ENCODE results near the gene INF2.

Gene INF2

GRCh38 chr14:104714681-104715080, 25.3 kb downstream of the INF2 start:
- no peaks in the 10 kb centered on the region for H3K9me3 ChIP-seq (ENCODE audit: control extremely low read depth in 1 of 5, control insufficient read depth in 4 of 5, insufficient read depth in 2 of 5, low read depth in 1 of 5, low read length in 4 of 5)
- ChIA-PET CTCF (no interaction called here), POLR2A (no interaction called here)
- H3K27me3 ChIP-seq (replicated peaks in 2 of 5; ENCODE audit: control insufficient read depth in 4 of 5, insufficient read depth in 5 of 5, low read length in 4 of 5): no peaks in the 10 kb centered on the region
- WGBS (ENCODE audit: insufficient coverage): 99% methylated on average over 31 of the region's 31 CpGs
- H3K36me3 ChIP-seq (ENCODE audit: control insufficient read depth in 4 of 4, insufficient read depth in 4 of 4, low read length in 3 of 4): peaks cover 0 to 78% (median 54%) of the 10 kb centered on the region in 4 experiments
- H3K4me3 ChIP-seq (ENCODE audit: control insufficient read depth in 1 of 7, extremely low read depth in 1 of 7, insufficient read depth in 4 of 7, low read depth in 2 of 7, low read length in 6 of 7): no peak overlapping the region
- no peak overlapping the region for H3K27ac ChIP-seq (ENCODE audit: insufficient read depth in 1 of 2, low read depth in 1 of 2, low read length in 2 of 2, poor library complexity in 1 of 2, severe bottlenecking in 2 of 2)
- peaks cover 0 to 12% (median under 1%) of the 10 kb centered on the region in 4 experiments for H3K4me1 ChIP-seq (ENCODE audit: control extremely low read depth in 1 of 4, control insufficient read depth in 4 of 4, insufficient read depth in 4 of 4, low read length in 3 of 4)
- DNase-seq: no peak

GRCh38 chr14:104715416-104715815, 26.0 kb downstream of the INF2 start:
- Histone ChIP-seq H3K4me3 (ENCODE audit: control insufficient read depth in 1 of 7, extremely low read depth in 1 of 7, insufficient read depth in 4 of 7, low read depth in 2 of 7, low read length in 6 of 7) (no peak overlapping the region), H3K9me3 (ENCODE audit: control extremely low read depth in 1 of 5, control insufficient read depth in 4 of 5, insufficient read depth in 2 of 5, low read depth in 1 of 5, low read length in 4 of 5) (no peaks in the 10 kb centered on the region), H3K36me3 (ENCODE audit: control insufficient read depth in 4 of 4, insufficient read depth in 4 of 4, low read length in 3 of 4) (peaks cover 0 to 73% (median 52%) of the 10 kb centered on the region in 4 experiments), H3K27me3 (replicated peaks in 2 of 5; ENCODE audit: control insufficient read depth in 4 of 5, insufficient read depth in 5 of 5, low read length in 4 of 5) (no peaks in the 10 kb centered on the region), H3K27ac (ENCODE audit: insufficient read depth in 1 of 2, low read depth in 1 of 2, low read length in 2 of 2, poor library complexity in 1 of 2, severe bottlenecking in 2 of 2) (no peak overlapping the region), H3K4me1 (ENCODE audit: control extremely low read depth in 1 of 4, control insufficient read depth in 4 of 4, insufficient read depth in 4 of 4, low read length in 3 of 4) (peaks cover 0 to 12% (median under 1%) of the 10 kb centered on the region in 4 experiments)
- WGBS (ENCODE audit: insufficient coverage): 97% methylated on average over 18 of the region's 18 CpGs
- POLR2A ChIA-PET: no interaction called here
- CTCF ChIA-PET: interaction anchor here (1.5 kb wide), 1 partner anchor 8 kb away, joined by 4 read pairs; no protein-coding TSS in a partner anchor
- no peak for DNase-seq

GRCh38 chr14:104715871-104716270, 26.5 kb downstream of the INF2 start:
- Histone ChIP-seq H3K27ac (ENCODE audit: insufficient read depth in 1 of 2, low read depth in 1 of 2, low read length in 2 of 2, poor library complexity in 1 of 2, severe bottlenecking in 2 of 2) (no peak overlapping the region), H3K4me3 (ENCODE audit: control insufficient read depth in 1 of 7, extremely low read depth in 1 of 7, insufficient read depth in 4 of 7, low read depth in 2 of 7, low read length in 6 of 7) (no peak overlapping the region), H3K4me1 (ENCODE audit: control extremely low read depth in 1 of 4, control insufficient read depth in 4 of 4, insufficient read depth in 4 of 4, low read length in 3 of 4) (peaks cover 0 to 12% (median under 1%) of the 10 kb centered on the region in 4 experiments), H3K36me3 (ENCODE audit: control insufficient read depth in 4 of 4, insufficient read depth in 4 of 4, low read length in 3 of 4) (peaks cover 0 to 69% (median 48%) of the 10 kb centered on the region in 4 experiments), H3K9me3 (ENCODE audit: control extremely low read depth in 1 of 5, control insufficient read depth in 4 of 5, insufficient read depth in 2 of 5, low read depth in 1 of 5, low read length in 4 of 5) (no peaks in the 10 kb centered on the region), H3K27me3 (replicated peaks in 2 of 5; ENCODE audit: control insufficient read depth in 4 of 5, insufficient read depth in 5 of 5, low read length in 4 of 5) (no peaks in the 10 kb centered on the region)
- ChIA-PET CTCF (interaction anchor here (0.9 to 1.5 kb wide), 2 partner anchors 8 to 20 kb away, joined by 3 to 4 read pairs; no protein-coding TSS in a partner anchor), POLR2A (no interaction called here)
- DNase-seq: no peak
- WGBS (ENCODE audit: insufficient coverage): 93% methylated on average over 10 of the region's 12 CpGs

GRCh38 chr14:104717137-104717536, 27.7 kb downstream of the INF2 start:
- H3K9me3 ChIP-seq (ENCODE audit: control extremely low read depth in 1 of 5, control insufficient read depth in 4 of 5, insufficient read depth in 2 of 5, low read depth in 1 of 5, low read length in 4 of 5): no peaks in the 10 kb centered on the region
- no peak overlapping the region for H3K4me3 ChIP-seq (ENCODE audit: control insufficient read depth in 1 of 7, extremely low read depth in 1 of 7, insufficient read depth in 4 of 7, low read depth in 2 of 7, low read length in 6 of 7)
- no peaks in the 10 kb centered on the region for H3K27me3 ChIP-seq (replicated peaks in 2 of 5; ENCODE audit: control insufficient read depth in 4 of 5, insufficient read depth in 5 of 5, low read length in 4 of 5)
- WGBS (ENCODE audit: insufficient coverage): 91% methylated on average over 3 of the region's 22 CpGs
- DNase-seq: no peak
- peaks cover 0 to 56% (median 38%) of the 10 kb centered on the region in 4 experiments for H3K36me3 ChIP-seq (ENCODE audit: control insufficient read depth in 4 of 4, insufficient read depth in 4 of 4, low read length in 3 of 4)
- POLR2A ChIA-PET: no interaction called here
- no peak overlapping the region for H3K27ac ChIP-seq (ENCODE audit: insufficient read depth in 1 of 2, low read depth in 1 of 2, low read length in 2 of 2, poor library complexity in 1 of 2, severe bottlenecking in 2 of 2)
- peaks cover 0 to 12% (median under 1%) of the 10 kb centered on the region in 4 experiments for H3K4me1 ChIP-seq (ENCODE audit: control extremely low read depth in 1 of 4, control insufficient read depth in 4 of 4, insufficient read depth in 4 of 4, low read length in 3 of 4)
- CTCF ChIA-PET: no interaction called here

- ChIA-PET CTCF (no interaction called here), POLR2A (no interaction called here)
- Histone ChIP-seq H3K27me3 (replicated peaks in 2 of 5; ENCODE audit: control insufficient read depth in 4 of 5, insufficient read depth in 5 of 5, low read length in 4 of 5) (no peaks in the 10 kb centered on the region), H3K9me3 (ENCODE audit: control extremely low read depth in 1 of 5, control insufficient read depth in 4 of 5, insufficient read depth in 2 of 5, low read depth in 1 of 5, low read length in 4 of 5) (no peaks in the 10 kb centered on the region), H3K4me3 (ENCODE audit: control insufficient read depth in 1 of 7, extremely low read depth in 1 of 7, insufficient read depth in 4 of 7, low read depth in 2 of 7, low read length in 6 of 7) (no peak overlapping the region), H3K27ac (ENCODE audit: insufficient read depth in 1 of 2, low read depth in 1 of 2, low read length in 2 of 2, poor library complexity in 1 of 2, severe bottlenecking in 2 of 2) (no peak overlapping the region), H3K36me3 (ENCODE audit: control insufficient read depth in 4 of 4, insufficient read depth in 4 of 4, low read length in 3 of 4) (peaks cover 0 to 52% (median 35%) of the 10 kb centered on the region in 4 experiments), H3K4me1 (ENCODE audit: control extremely low read depth in 1 of 4, control insufficient read depth in 4 of 4, insufficient read depth in 4 of 4, low read length in 3 of 4) (peaks cover 0 to 10% (median under 1%) of the 10 kb centered on the region in 4 experiments)
- 82% methylated on average over 20 of the region's 20 CpGs for WGBS (ENCODE audit: insufficient coverage)
- DNase-seq: no peak
Observed at GRCh38 chr14:104717646-104718045, 28.2 kb downstream of the INF2 start.

- CTCF ChIA-PET: no interaction called here
- H3K9me3 ChIP-seq (ENCODE audit: control extremely low read depth in 1 of 5, control insufficient read depth in 4 of 5, insufficient read depth in 2 of 5, low read depth in 1 of 5, low read length in 4 of 5): no peaks in the 10 kb centered on the region
- POLR2A ChIA-PET: no interaction called here
- 96% methylated on average over 8 of the region's 10 CpGs for WGBS (ENCODE audit: insufficient coverage)
- H3K4me3 ChIP-seq (ENCODE audit: control insufficient read depth in 1 of 7, extremely low read depth in 1 of 7, insufficient read depth in 4 of 7, low read depth in 2 of 7, low read length in 6 of 7): no peak overlapping the region
- no peak for DNase-seq
- peaks cover 0 to 47% (median 31%) of the 10 kb centered on the region in 4 experiments for H3K36me3 ChIP-seq (ENCODE audit: control insufficient read depth in 4 of 4, insufficient read depth in 4 of 4, low read length in 3 of 4)
- H3K27me3 ChIP-seq (replicated peaks in 2 of 5; ENCODE audit: control insufficient read depth in 4 of 5, insufficient read depth in 5 of 5, low read length in 4 of 5): no peaks in the 10 kb centered on the region
- H3K4me1 ChIP-seq (ENCODE audit: control extremely low read depth in 1 of 4, control insufficient read depth in 4 of 4, insufficient read depth in 4 of 4, low read length in 3 of 4): peaks cover 0 to 5% (median under 1%) of the 10 kb centered on the region in 4 experiments
- no peak overlapping the region for H3K27ac ChIP-seq (ENCODE audit: insufficient read depth in 1 of 2, low read depth in 1 of 2, low read length in 2 of 2, poor library complexity in 1 of 2, severe bottlenecking in 2 of 2)
Observed at GRCh38 chr14:104718147-104718546, 28.7 kb downstream of the INF2 start.

- POLR2A ChIA-PET: no interaction called here
- CTCF ChIA-PET: no interaction called here
- H3K4me3 ChIP-seq (ENCODE audit: control insufficient read depth in 1 of 7, extremely low read depth in 1 of 7, insufficient read depth in 4 of 7, low read depth in 2 of 7, low read length in 6 of 7): no peak overlapping the region
- H3K9me3 ChIP-seq (ENCODE audit: control extremely low read depth in 1 of 5, control insufficient read depth in 4 of 5, insufficient read depth in 2 of 5, low read depth in 1 of 5, low read length in 4 of 5): no peaks in the 10 kb centered on the region
- H3K4me1 ChIP-seq (ENCODE audit: control extremely low read depth in 1 of 4, control insufficient read depth in 4 of 4, insufficient read depth in 4 of 4, low read length in 3 of 4): peaks cover 0 to 6% (median 4%) of the 10 kb centered on the region in 4 experiments
- peaks cover 0 to 39% (median 26%) of the 10 kb centered on the region in 4 experiments for H3K36me3 ChIP-seq (ENCODE audit: control insufficient read depth in 4 of 4, insufficient read depth in 4 of 4, low read length in 3 of 4)
- 95% methylated on average over 9 of the region's 11 CpGs for WGBS (ENCODE audit: insufficient coverage)
- no peak for DNase-seq
- H3K27ac ChIP-seq (ENCODE audit: insufficient read depth in 1 of 2, low read depth in 1 of 2, low read length in 2 of 2, poor library complexity in 1 of 2, severe bottlenecking in 2 of 2): no peak overlapping the region
- no peaks in the 10 kb centered on the region for H3K27me3 ChIP-seq (replicated peaks in 2 of 5; ENCODE audit: control insufficient read depth in 4 of 5, insufficient read depth in 5 of 5, low read length in 4 of 5)
Observed at GRCh38 chr14:104718871-104719270, 29.5 kb downstream of the INF2 start.
